Measurements from ENCODE around the gene DPH5. TPM values are rescaled to one million over a fixed set of nuclear protein-coding genes. Genes with fewer than 3 reads are reported as not detected.

The DPH5 gene
- total and polyA plus RNA-seq, 10 of the 15 experiments (the other 5 are each of a cell fraction or from before 2014, with no cell fraction given): 44.1 to 95.7 (median 66.4) TPM

GRCh38 chr1:100943533-100943932 is 82.1 kb downstream of the DPH5 start (continued):
- TF ChIP-seq IKZF1 (conservative IDR thresholded peaks at IDR 0.05) (no peak), EGR1 (IDR thresholded peaks at IDR 0.05; ENCODE audit: borderline replicate concordance in 1 of 2, low read depth in 2 of 2, low read length in 2 of 2) (no peak)

- intact Hi-C loops (cut with micrococcal nuclease; ENCODE audit: unreplicated experiment): no loop called here
- ChIA-PET CTCF (interaction anchor here (1.1 to 2.8 kb wide), 4 partner anchors 13 to 344 kb away, joined by 3 to 10 read pairs (median 5); no protein-coding TSS in a partner anchor), RAD21 (ENCODE audit: unreplicated experiment) (interaction anchor here (1.1 kb wide), 1 partner anchor 346 kb away, joined by 5 read pairs; no protein-coding TSS in a partner anchor), POLR2A (no interaction called here), SMC1A (ENCODE audit: uncharacterized antibody, unreplicated experiment) (interaction anchor here (1.2 to 4.4 kb wide), 4 partner anchors 11 to 37 kb away, joined by 3 to 17 read pairs (median 4); no protein-coding TSS in a partner anchor)
- no peak for ATAC-seq
- Histone ChIP-seq H3K4me3 (no peak overlapping the region), H2AFZ (ENCODE audit: control insufficient read depth, low read depth, low read length) (no peak overlapping the region), H3K36me3 (ENCODE audit: control insufficient read depth in 2 of 2, insufficient read depth in 2 of 2, low read length in 1 of 2) (peaks cover 3 to 14% of the 10 kb centered on the region in 2 experiments), H3K27me3 (replicated peaks in 1 of 2; ENCODE audit: control insufficient read depth in 2 of 2, insufficient read depth in 2 of 2, low read length in 1 of 2) (no peaks in the 10 kb centered on the region), H3K27ac (ENCODE audit: control insufficient read depth, insufficient read depth) (no peak overlapping the region), H3K9ac (ENCODE audit: control insufficient read depth, insufficient read depth, low read length) (no peak overlapping the region), H3K9me3 (replicated peaks; ENCODE audit: control insufficient read depth, insufficient read depth, low read length) (peaks cover 1% of the 10 kb centered on the region; the same call in 1 of the 3 replicates), H3K4me2 (ENCODE audit: control insufficient read depth, insufficient read depth) (no peak overlapping the region), H3K79me2 (ENCODE audit: control insufficient read depth, insufficient read depth, low read length) (no peaks in the 10 kb centered on the region; the same call in 1 of the 2 replicates), H3K4me1 (ENCODE audit: control insufficient read depth, insufficient read depth, low read length) (no peaks in the 10 kb centered on the region), H4K20me1 (ENCODE audit: control insufficient read depth, insufficient read depth) (no peaks in the 10 kb centered on the region)
- BruUV-seq (replicated peaks): no TSS peak
- TF ChIP-seq, protein P1, sequence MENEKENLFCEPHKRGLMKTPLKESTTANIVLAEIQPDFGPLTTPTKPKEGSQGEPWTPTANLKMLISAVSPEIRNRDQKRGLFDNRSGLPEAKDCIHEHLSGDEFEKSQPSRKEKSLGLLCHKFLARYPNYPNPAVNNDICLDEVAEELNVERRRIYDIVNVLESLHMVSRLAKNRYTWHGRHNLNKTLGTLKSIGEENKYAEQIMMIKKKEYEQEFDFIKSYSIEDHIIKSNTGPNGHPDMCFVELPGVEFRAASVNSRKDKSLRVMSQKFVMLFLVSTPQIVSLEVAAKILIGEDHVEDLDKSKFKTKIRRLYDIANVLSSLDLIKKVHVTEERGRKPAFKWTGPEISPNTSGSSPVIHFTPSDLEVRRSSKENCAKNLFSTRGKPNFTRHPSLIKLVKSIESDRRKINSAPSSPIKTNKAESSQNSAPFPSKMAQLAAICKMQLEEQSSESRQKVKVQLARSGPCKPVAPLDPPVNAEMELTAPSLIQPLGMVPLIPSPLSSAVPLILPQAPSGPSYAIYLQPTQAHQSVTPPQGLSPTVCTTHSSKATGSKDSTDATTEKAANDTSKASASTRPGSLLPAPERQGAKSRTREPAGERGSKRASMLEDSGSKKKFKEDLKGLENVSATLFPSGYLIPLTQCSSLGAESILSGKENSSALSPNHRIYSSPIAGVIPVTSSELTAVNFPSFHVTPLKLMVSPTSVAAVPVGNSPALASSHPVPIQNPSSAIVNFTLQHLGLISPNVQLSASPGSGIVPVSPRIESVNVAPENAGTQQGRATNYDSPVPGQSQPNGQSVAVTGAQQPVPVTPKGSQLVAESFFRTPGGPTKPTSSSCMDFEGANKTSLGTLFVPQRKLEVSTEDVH (IDR thresholded peaks at IDR 0.05; ENCODE audit: low read depth, partially characterized antibody): no peak
- TF ChIP-seq NR2F1 (conservative IDR thresholded peaks at IDR 0.05) (no peak), FOXM1 (IDR thresholded peaks at IDR 0.05; ENCODE audit: low read depth, low read length) (no peak), NR2C2 (IDR thresholded peaks at IDR 0.05; ENCODE audit: borderline replicate concordance, control insufficient read depth, insufficient read length, low read depth) (no peak), RBBP5 (conservative IDR thresholded peaks at IDR 0.05) (no peak), MYC (IDR thresholded peaks at IDR 0.05; ENCODE audit: insufficient read depth, insufficient read length, insufficient replicate concordance, low read length, severe bottlenecking) (no peak)
- WGBS (ENCODE audit: insufficient coverage, insufficient replicate concordance, low lambda C conversion rate, missing lambda C conversion rate): 98% methylated on average over 2 of the region's 2 CpGs
- in situ Hi-C loops (cut with MboI): no loop called here
- no peak for DNase-seq (ENCODE audit: low read depth, low spot score)
- no peak for FAIRE-seq
These were observed 83.1 kb downstream of the DPH5 start for GRCh38 chr1:100942304-100943046.

All from GM12878 (cell line).